Measurements from ENCODE around the gene TSSC4.

DNA sequence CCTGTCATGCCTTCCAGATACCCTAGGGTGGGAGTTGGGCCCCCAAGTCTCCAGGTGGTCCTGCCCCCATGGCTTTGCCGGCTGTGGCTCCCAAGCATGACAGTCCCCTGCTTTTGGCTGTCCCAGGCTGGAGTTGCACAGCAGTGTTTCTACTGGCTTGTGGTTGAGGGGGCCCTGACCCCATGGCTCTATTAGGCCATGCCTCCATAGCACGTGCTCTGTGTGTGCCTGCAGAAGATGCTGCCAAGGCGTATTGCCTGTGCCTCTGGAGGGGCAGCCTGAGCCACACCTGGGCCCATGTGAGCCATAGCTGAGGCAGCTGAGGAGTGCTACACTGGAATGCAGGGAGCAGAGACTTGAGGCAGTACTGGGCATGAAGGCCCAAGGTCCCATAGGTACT, 48.8 kb upstream of the TSSC4 start:
- TF ChIP-seq POLR2A (IDR thresholded peaks at IDR 0.05) (no peak), EP300 (IDR thresholded peaks at IDR 0.05) (no peak), POLR2AphosphoS5 (IDR thresholded peaks at IDR 0.05) (no peak)
- TF ChIP-seq, protein P1, sequence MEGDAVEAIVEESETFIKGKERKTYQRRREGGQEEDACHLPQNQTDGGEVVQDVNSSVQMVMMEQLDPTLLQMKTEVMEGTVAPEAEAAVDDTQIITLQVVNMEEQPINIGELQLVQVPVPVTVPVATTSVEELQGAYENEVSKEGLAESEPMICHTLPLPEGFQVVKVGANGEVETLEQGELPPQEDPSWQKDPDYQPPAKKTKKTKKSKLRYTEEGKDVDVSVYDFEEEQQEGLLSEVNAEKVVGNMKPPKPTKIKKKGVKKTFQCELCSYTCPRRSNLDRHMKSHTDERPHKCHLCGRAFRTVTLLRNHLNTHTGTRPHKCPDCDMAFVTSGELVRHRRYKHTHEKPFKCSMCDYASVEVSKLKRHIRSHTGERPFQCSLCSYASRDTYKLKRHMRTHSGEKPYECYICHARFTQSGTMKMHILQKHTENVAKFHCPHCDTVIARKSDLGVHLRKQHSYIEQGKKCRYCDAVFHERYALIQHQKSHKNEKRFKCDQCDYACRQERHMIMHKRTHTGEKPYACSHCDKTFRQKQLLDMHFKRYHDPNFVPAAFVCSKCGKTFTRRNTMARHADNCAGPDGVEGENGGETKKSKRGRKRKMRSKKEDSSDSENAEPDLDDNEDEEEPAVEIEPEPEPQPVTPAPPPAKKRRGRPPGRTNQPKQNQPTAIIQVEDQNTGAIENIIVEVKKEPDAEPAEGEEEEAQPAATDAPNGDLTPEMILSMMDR (IDR thresholded peaks at IDR 0.05), result no peak
